Mesothelial cell of epicardium (in vitro differentiated cells): ENCODE results near the gene CCDC107. TPM values are rescaled to one million over a fixed set of nuclear protein-coding genes. Genes with fewer than 3 reads are reported as not detected.
A peak's percentile ranks its signal among the peaks of the same experiment; 100 is the strongest.
"Not testable (repeated sequence)": the region's sequence is repeated elsewhere in the genome, so short reads cannot be mapped to it uniquely, and the experiment has no call there.

Source experiments
- DNase-seq, 2 experiments: peaks; one replicate each; pipeline ENCODE4 v3.0.0; 2021; ENCODE audit warnings: low spot score in 2 of 2; ENCODE audit not compliant: unreplicated experiment in 2 of 2
- H3K27ac Mint-ChIP-seq: 2 replicates; pipeline ENCODE4 v1.8.0; 2021; ENCODE audit warnings: mixed read lengths
- H3K27me3 Mint-ChIP-seq: 2 replicates; pipeline ENCODE4 v1.8.0; 2021; ENCODE audit warnings: low read depth, mixed read lengths
- H3K36me3 Mint-ChIP-seq: 2 replicates; pipeline ENCODE4 v1.8.0; 2021; ENCODE audit warnings: mixed read lengths
- H3K4me1 Mint-ChIP-seq: 2 replicates; pipeline ENCODE4 v1.8.0; 2021; ENCODE audit warnings: mixed read lengths
- H3K4me3 Mint-ChIP-seq: 2 replicates; pipeline ENCODE4 v1.8.0; 2021; ENCODE audit warnings: mild to moderate bottlenecking, moderate library complexity, mixed read lengths
- H3K9me3 Mint-ChIP-seq: 2 replicates; pipeline ENCODE4 v1.8.0; 2021; ENCODE audit warnings: mixed read lengths
- CTCF ChIP-seq: fragments of 200-600 bp; sonication (generic); IDR thresholded peaks from one replicate; pipeline ENCODE4 v1.5.0; 2021; ENCODE audit warnings: antibody characterized with exemption; ENCODE audit not compliant: unreplicated experiment
- total RNA-seq: library from RNA; stranded (reverse); gene quantifications from 3 replicates; pipeline ENCODE4 v1.2.1, GENCODE V29; 2021

The CCDC107 gene
- 16.7 to 17.8 TPM (median 17.0 TPM) in 3 replicates for total RNA-seq

- peak; percentile 89 to 93 for DNase-seq
- H3K9me3 Mint-ChIP-seq: no peaks in the 10 kb centered on the region
- peak; percentile 78 for TF ChIP-seq CTCF
Measured at GRCh38 chr9:35658137-35658967, at the start of gene CCDC107. Gene CCDC107 (plus strand): TSS chr9:35658292. CDS start chr9:35658380, 88 bp downstream.

GRCh38 chr9:35609001-35609819 is 48.9 kb upstream of the CCDC107 start:
- H3K9me3 Mint-ChIP-seq: no peaks in the 10 kb centered on the region
- H3K36me3 Mint-ChIP-seq: peaks cover 18% of the 10 kb centered on the region
- H3K4me3 Mint-ChIP-seq: no peak overlapping the region
- peaks cover 13% of the 10 kb centered on the region for H3K4me1 Mint-ChIP-seq
- DNase-seq: no peak
- TF ChIP-seq CTCF: no peak
- H3K27me3 Mint-ChIP-seq: peaks cover 22% of the 10 kb centered on the region
- no peak overlapping the region for H3K27ac Mint-ChIP-seq

More at GRCh38 chr9:35658137-35658967, at the start of gene CCDC107:
- peaks cover 3% of the 10 kb centered on the region for H3K36me3 Mint-ChIP-seq
- peaks cover 27% of the 10 kb centered on the region for H3K4me1 Mint-ChIP-seq
- H3K4me3 Mint-ChIP-seq: peak within 1 kb of the TSS; percentile 76
- H3K27me3 Mint-ChIP-seq: peaks cover 3% of the 10 kb centered on the region
- H3K27ac Mint-ChIP-seq: peak within 1 kb of the TSS; percentile 100

- no peaks in the 10 kb centered on the region for H3K9me3 Mint-ChIP-seq
- H3K27ac Mint-ChIP-seq: no peak overlapping the region
- H3K4me1 Mint-ChIP-seq: peaks cover 10% of the 10 kb centered on the region
- no peak for TF ChIP-seq CTCF
- peaks cover 18% of the 10 kb centered on the region for H3K36me3 Mint-ChIP-seq
- DNase-seq: no peak
- H3K4me3 Mint-ChIP-seq: no peak overlapping the region
- H3K27me3 Mint-ChIP-seq: peaks cover 27% of the 10 kb centered on the region
Measured at GRCh38 chr9:35609820-35610163, 48.3 kb upstream of the CCDC107 start.

GRCh38 chr9:35611230-35611797 is 46.8 kb upstream of the CCDC107 start:
- no peaks in the 10 kb centered on the region for H3K9me3 Mint-ChIP-seq
- no peak for DNase-seq
- H3K4me1 Mint-ChIP-seq: peaks cover 6% of the 10 kb centered on the region
- peaks cover 18% of the 10 kb centered on the region for H3K36me3 Mint-ChIP-seq
- H3K27ac Mint-ChIP-seq: no peak overlapping the region
- H3K27me3 Mint-ChIP-seq: peaks cover 43% of the 10 kb centered on the region
- no peak for TF ChIP-seq CTCF
- H3K4me3 Mint-ChIP-seq: no peak overlapping the region

- DNase-seq, H3K4me3 Mint-ChIP-seq, H3K9me3 Mint-ChIP-seq, H3K27ac Mint-ChIP-seq, H3K4me1 Mint-ChIP-seq: not testable (repeated sequence)
- Mint-ChIP-seq H3K27me3 (peaks cover 50% of the 10 kb centered on the region), H3K36me3 (peaks cover 15% of the 10 kb centered on the region)
Measured at GRCh38 chr9:35612066-35612465, 46.0 kb upstream of the CCDC107 start.
